ENCODE results near the gene POR.

- TF ChIP-seq ARNTL (CRISPR knock-in tag; IDR thresholded peaks at IDR 0.05; ENCODE audit: borderline replicate concordance, low read depth), result no peak
- no peak for TF ChIP-seq ZNF565 (CRISPR knock-in tag; conservative IDR thresholded peaks at IDR 0.05; ENCODE audit: low read depth)
- TF ChIP-seq POU6F1 (CRISPR knock-in tag; IDR thresholded peaks at IDR 0.05; ENCODE audit: borderline replicate concordance, low read depth), result no peak
- TF ChIP-seq ZFP3 (CRISPR knock-in tag; IDR thresholded peaks at IDR 0.05), result no peak
- TF ChIP-seq PATZ1 (CRISPR knock-in tag; IDR thresholded peaks at IDR 0.05; ENCODE audit: borderline replicate concordance), result no peak
- no peak for TF ChIP-seq TCF4 (CRISPR knock-in tag; IDR thresholded peaks at IDR 0.05; ENCODE audit: borderline replicate concordance)
- no peak for TF ChIP-seq CREB5 (CRISPR knock-in tag; IDR thresholded peaks at IDR 0.05; ENCODE audit: low read depth)
- no peak for TF ChIP-seq ESRRG (CRISPR knock-in tag; IDR thresholded peaks at IDR 0.05)
- TF ChIP-seq OSR1 (CRISPR knock-in tag; IDR thresholded peaks at IDR 0.05), result no peak
- no peak for TF ChIP-seq BACH2 (CRISPR knock-in tag; IDR thresholded peaks at IDR 0.05; ENCODE audit: borderline replicate concordance)
- no peak for TF ChIP-seq TSHZ2 (CRISPR knock-in tag; IDR thresholded peaks at IDR 0.05)
Measured at GRCh38 chr7:75953431-75953830, 38.5 kb downstream of the POR start.
